B cell (primary cell): ENCODE results near the gene APIP. TPM values are rescaled to one million over a fixed set of nuclear protein-coding genes. Genes with fewer than 3 reads are reported as not detected.
"Not testable (repeated sequence)": the region's sequence is repeated elsewhere in the genome, so short reads cannot be mapped to it uniquely, and the experiment has no call there.

ENCODE experiments used
- ATAC-seq: fragments of 200-7000 bp; cut with Tn5 transposase; one replicate; pipeline ENCODE4 v1.10.0; 2021; ENCODE audit warnings: low read depth, mild to moderate bottlenecking, moderate number of reproducible peaks, moderate library complexity
- CTCF ChIA-PET: fragments of 350-600 bp; sonication (Branson Sonifier 250); formaldehyde crosslinking; loops from one replicate; lab custom pipeline; 2021; ENCODE audit warnings: antibody characterized with exemption, inconsistent platforms; lab: Charles Lee
- POLR2A ChIA-PET: fragments of 350-600 bp; sonication (Branson Sonifier 250); formaldehyde crosslinking; loops from one replicate; lab custom pipeline; 2021; ENCODE audit warnings: antibody characterized with exemption; lab: Charles Lee
- DNase-seq: peaks from one replicate; pipeline ENCODE4 v3.0.0; 2013
- H2AFZ ChIP-seq: 2 replicates; pipeline ENCODE4 v1.6.1; 2012; ENCODE audit warnings: mild to moderate bottlenecking, low read depth, low read length; ENCODE audit not compliant: insufficient read depth, poor library complexity, severe bottlenecking
- H3K27ac ChIP-seq, 2 donors: 1 replicate in 1 of 2; 2 replicates in 1 of 2; pipeline ENCODE4 v1.5.1; 2012 to 2013; ENCODE audit warnings: low read length in 2 of 2, mild to moderate bottlenecking in 2 of 2, moderate library complexity in 1 of 2
- H3K27me3 ChIP-seq, 4 experiments: fragments of 200-600 bp in 1 of 4; sonication (generic) in 1 of 4; replicated peaks in 1 of 4; 1 replicate in 2 of 4; 2 replicates in 2 of 4; pipeline versions ENCODE4 v1.6.1 to v1.7.0; 2013 to 2016; ENCODE audit warnings: low read length in 3 of 4, mild to moderate bottlenecking in 2 of 4, mixed read lengths in 1 of 4, moderate library complexity in 1 of 4; ENCODE audit not compliant: insufficient read depth in 4 of 4, control insufficient read depth in 3 of 4; ENCODE audit errors: control extremely low read depth in 1 of 4
- H3K36me3 ChIP-seq, 2 experiments: replicated peaks in 1 of 2; 1 replicate in 1 of 2; 2 replicates in 1 of 2; pipeline versions ENCODE4 v1.6.1 to v1.7.1; 2013; ENCODE audit warnings: low read length in 1 of 2; ENCODE audit not compliant: insufficient read depth in 2 of 2, control insufficient read depth in 1 of 2; ENCODE audit errors: control extremely low read depth in 1 of 2, extremely low read depth in 1 of 2
- H3K4me1 ChIP-seq, 2 donors: fragments of 200-600 bp in 1 of 2; sonication (generic) in 1 of 2; 1 replicate in 1 of 2; 2 replicates in 1 of 2; pipeline versions ENCODE4 v1.5.1 to v1.6.1; 2013 to 2017; ENCODE audit warnings: low read length in 2 of 2; ENCODE audit not compliant: control insufficient read depth in 2 of 2, insufficient read depth in 2 of 2
- H3K4me2 ChIP-seq: replicated peaks from 2 replicates; pipeline ENCODE3; 2012; ENCODE audit warnings: mild to moderate bottlenecking, low read depth, low read length; ENCODE audit not compliant: poor library complexity, severe bottlenecking
- H3K4me3 ChIP-seq, 5 experiments: fragments of 200-600 bp in 1 of 5; sonication (generic) in 1 of 5; 1 replicate in 3 of 5; 2 replicates in 2 of 5; pipeline versions ENCODE4 v1.5.1 to v1.7.0; 2011 to 2016; ENCODE audit warnings: low read length in 4 of 5, mild to moderate bottlenecking in 4 of 5, low read depth in 2 of 5, control low read depth in 1 of 5, moderate library complexity in 1 of 5; ENCODE audit not compliant: insufficient read depth in 1 of 5; ENCODE audit errors: control extremely low read depth in 1 of 5, extremely low read depth in 1 of 5
- H3K79me2 ChIP-seq: fragments of 200-600 bp; sonication (generic); one replicate; pipeline ENCODE4 v1.6.0; 2016; ENCODE audit warnings: low read length; ENCODE audit not compliant: control insufficient read depth, insufficient read depth
- H3K9ac ChIP-seq: fragments of 200-600 bp; sonication (generic); 2 replicates; pipeline ENCODE4 v1.6.1; 2017; ENCODE audit warnings: mild to moderate bottlenecking, low read length, moderate library complexity
- H3K9me3 ChIP-seq, 3 donors: one replicate each; pipeline versions ENCODE4 v1.6.1 to v1.7.1; 2013; ENCODE audit warnings: low read length in 2 of 3; ENCODE audit not compliant: control insufficient read depth in 2 of 3, insufficient read depth in 1 of 3; ENCODE audit errors: control extremely low read depth in 1 of 3
- H4K20me1 ChIP-seq: 2 replicates; pipeline ENCODE4 v1.6.0; 2012; ENCODE audit warnings: mild to moderate bottlenecking, low read length; ENCODE audit not compliant: insufficient read depth, control insufficient read depth, poor library complexity, severe bottlenecking
- H3K27ac Mint-ChIP-seq: one replicate; pipeline ENCODE4 v1.8.0; 2021; ENCODE audit warnings: mixed read lengths
- H3K27me3 Mint-ChIP-seq: one replicate; pipeline ENCODE4 v1.8.0; 2021; ENCODE audit warnings: mixed read lengths
- H3K4me1 Mint-ChIP-seq: one replicate; pipeline ENCODE4 v1.8.0; 2021; ENCODE audit warnings: mixed read lengths
- H3K4me3 Mint-ChIP-seq: one replicate; pipeline ENCODE4 v1.8.0; 2021; ENCODE audit warnings: mixed read lengths
- H3K9me3 Mint-ChIP-seq: one replicate; pipeline ENCODE4 v1.8.0; 2022; ENCODE audit warnings: mixed read lengths; ENCODE audit not compliant: insufficient read depth
- EZH2 ChIP-seq: IDR thresholded peaks from 2 replicates; pipeline ENCODE4 v1.6.1; 2012; ENCODE audit warnings: borderline replicate concordance, low read depth, mild to moderate bottlenecking, moderate library complexity, low read length; ENCODE audit not compliant: insufficient read depth, poor library complexity, severe bottlenecking
- WGBS: methylation state at CpG from one replicate; pipeline ENCODE4 v1.1.5; 2013; ENCODE audit warnings: missing lambda C conversion rate; ENCODE audit not compliant: insufficient coverage; 5-methylcytosine and 5-hydroxymethylcytosine counted together
- intact Hi-C: fragments of 100-400 bp; cut with micrococcal nuclease; formaldehyde crosslinking; loops from one replicate; pipeline ENCODE4 v1.10.0; 2022
- polyA plus RNA-seq: library from polyadenylated mRNA; depleted of rRNA; stranded (reverse); fragments of >200 nt; gene quantifications from 2 replicates; pipeline ENCODE4 v1.2.3, GENCODE V29; 2012
- total RNA-seq, 2 donors: library from RNA; stranded (reverse); fragments of 120-200 nt in 1 of 2; gene quantifications; 1 replicate in 1 of 2; 2 replicates in 1 of 2; pipeline versions ENCODE4 v1.2.3 to v1.2.4, GENCODE V29; 2013 to 2022
- TF ChIP-seq, protein P1 (sequence below): fragments of 200-600 bp; IDR thresholded peaks from one replicate; pipeline ENCODE4 v1.8.0; 2022; ENCODE audit warnings: antibody characterized with exemption, mild to moderate bottlenecking

Gene APIP
- total and polyA plus RNA-seq, 2 donors (not counting 1 experiment from before 2014, with no cell fraction given), result 6.1 to 19.4 TPM

DNA sequence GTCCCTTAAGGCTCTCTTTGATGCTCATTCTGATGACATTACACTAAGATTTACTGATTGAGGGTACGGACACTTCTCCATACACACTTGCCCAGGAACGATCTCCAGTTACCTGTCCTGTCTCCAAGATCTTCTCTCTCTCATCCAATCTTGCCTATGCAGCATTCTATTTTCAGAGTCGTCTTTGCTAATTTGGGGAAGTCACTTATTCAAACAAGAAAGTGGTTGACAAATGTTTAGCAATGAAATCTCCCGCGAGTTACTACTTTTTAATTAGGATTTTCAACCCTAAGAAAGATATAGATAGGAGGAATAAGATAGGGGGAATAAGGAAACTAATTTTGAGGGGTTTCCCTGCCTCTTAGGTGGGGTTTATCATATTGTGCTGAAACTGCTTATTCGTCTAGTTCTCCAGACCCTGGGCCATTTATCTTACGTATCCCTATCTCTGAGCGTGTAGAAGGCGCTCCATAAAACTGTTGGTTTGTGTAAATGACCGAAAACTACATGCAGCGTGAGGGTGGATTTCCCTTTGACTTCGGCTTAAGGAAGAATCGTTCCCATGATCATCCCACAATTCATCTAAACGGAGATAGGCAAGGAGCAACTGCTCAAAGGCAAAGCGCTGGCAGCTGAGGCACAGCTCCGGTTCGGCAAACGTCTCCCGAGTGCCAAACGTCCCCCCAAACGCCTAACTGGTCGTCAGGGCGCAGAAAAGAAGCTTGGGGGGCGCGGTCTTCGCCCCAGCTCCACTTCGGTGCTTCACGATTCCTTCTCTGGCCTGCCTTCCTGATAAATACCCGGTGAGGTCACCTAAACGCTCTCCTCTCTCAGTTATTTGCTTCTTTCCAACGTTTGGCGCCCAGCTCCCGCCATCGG is 804 bp downstream of the APIP start:
- POLR2A ChIA-PET, result interaction anchor here (0.9 to 1.0 kb wide), 2 partner anchors 12 to 810 kb away, joined by 3 to 4 read pairs; partner anchors contain the start of gene NAT10
- Mint-ChIP-seq H3K4me1 (peaks cover 33% of the 10 kb centered on the region), H3K4me3 (peak overlapping the region; percentile 99), H3K27ac (peak overlapping the region; percentile 97), H3K9me3 (no peaks in the 10 kb centered on the region), H3K27me3 (no peaks in the 10 kb centered on the region)
- DNase-seq (no peak), ATAC-seq (no peak)
- Histone ChIP-seq H3K36me3 (no peaks in the 10 kb centered on the region), H3K9ac (peak overlapping the region; percentile 94), H3K4me3 (peak overlapping the region; percentile 36 to 95 (median 85)), H3K9me3 (no peaks in the 10 kb centered on the region), H3K4me2 (peak overlapping the region; percentile 79), H3K27me3 (no peaks in the 10 kb centered on the region), H3K27ac (peak overlapping the region; percentile 84 to 85), H4K20me1 (peaks cover 8% of the 10 kb centered on the region), H3K4me1 (peaks cover 14 to 23% of the 10 kb centered on the region in 2 donors), H2AFZ (peak overlapping the region; percentile 95), H3K79me2 (peaks cover 52% of the 10 kb centered on the region)
- WGBS, result under 1% methylated on average over 23 of the region's 34 CpGs
- intact Hi-C loops, result loop anchor here (1.0 to 10.0 kb wide), 9 partner anchors 227 to 1878 kb away; partner anchors contain the start of genes CAPRIN1, CAT, NAT10 and TCP11L1
- TF ChIP-seq, protein P1, sequence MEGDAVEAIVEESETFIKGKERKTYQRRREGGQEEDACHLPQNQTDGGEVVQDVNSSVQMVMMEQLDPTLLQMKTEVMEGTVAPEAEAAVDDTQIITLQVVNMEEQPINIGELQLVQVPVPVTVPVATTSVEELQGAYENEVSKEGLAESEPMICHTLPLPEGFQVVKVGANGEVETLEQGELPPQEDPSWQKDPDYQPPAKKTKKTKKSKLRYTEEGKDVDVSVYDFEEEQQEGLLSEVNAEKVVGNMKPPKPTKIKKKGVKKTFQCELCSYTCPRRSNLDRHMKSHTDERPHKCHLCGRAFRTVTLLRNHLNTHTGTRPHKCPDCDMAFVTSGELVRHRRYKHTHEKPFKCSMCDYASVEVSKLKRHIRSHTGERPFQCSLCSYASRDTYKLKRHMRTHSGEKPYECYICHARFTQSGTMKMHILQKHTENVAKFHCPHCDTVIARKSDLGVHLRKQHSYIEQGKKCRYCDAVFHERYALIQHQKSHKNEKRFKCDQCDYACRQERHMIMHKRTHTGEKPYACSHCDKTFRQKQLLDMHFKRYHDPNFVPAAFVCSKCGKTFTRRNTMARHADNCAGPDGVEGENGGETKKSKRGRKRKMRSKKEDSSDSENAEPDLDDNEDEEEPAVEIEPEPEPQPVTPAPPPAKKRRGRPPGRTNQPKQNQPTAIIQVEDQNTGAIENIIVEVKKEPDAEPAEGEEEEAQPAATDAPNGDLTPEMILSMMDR, result no peak
- TF ChIP-seq EZH2, result no peak
- CTCF ChIA-PET, result interaction anchor here (0.6 to 4.0 kb wide), 6 partner anchors 10 to 329 kb away, joined by 3 to 19 read pairs (median 4); no protein-coding TSS in a partner anchor

DNA sequence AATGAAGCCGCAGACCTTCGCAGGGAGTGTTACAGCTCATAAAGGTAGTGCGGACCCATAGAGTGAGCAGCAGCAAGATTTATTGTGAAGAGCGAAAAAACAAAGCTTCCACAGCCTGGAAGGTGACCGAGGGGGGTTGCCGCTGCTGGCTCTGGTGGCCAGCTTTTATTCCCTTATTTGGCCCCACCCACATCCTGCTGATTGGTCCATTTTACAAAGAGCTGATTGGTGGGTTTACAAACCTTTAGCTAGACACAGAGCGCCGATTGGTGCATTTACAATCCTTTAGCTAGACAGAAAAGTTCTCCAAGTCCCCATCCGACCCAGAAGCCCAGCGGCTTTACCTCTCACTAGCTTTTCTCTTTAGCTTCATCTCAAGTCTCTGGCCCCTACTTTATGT is 2.6 kb downstream of the APIP start:
- peaks cover 30% of the 10 kb centered on the region for H3K4me1 Mint-ChIP-seq
- H3K9me3 ChIP-seq, H2AFZ ChIP-seq, POLR2A ChIA-PET, H3K27ac Mint-ChIP-seq, H3K4me3 Mint-ChIP-seq, H3K27me3 Mint-ChIP-seq, H3K9me3 Mint-ChIP-seq, H3K27me3 ChIP-seq, H3K4me3 ChIP-seq, H3K4me2 ChIP-seq, ATAC-seq, H3K36me3 ChIP-seq, H3K27ac ChIP-seq, DNase-seq, H3K9ac ChIP-seq: not testable (repeated sequence)
- Histone ChIP-seq H3K79me2 (peaks cover 69% of the 10 kb centered on the region), H4K20me1 (peaks cover 17% of the 10 kb centered on the region), H3K4me1 (peaks cover 18 to 23% of the 10 kb centered on the region in 2 donors)
- CTCF ChIA-PET, result interaction anchor here (0.9 to 1.6 kb wide), 3 partner anchors 11 to 474 kb away, joined by 3 to 5 read pairs (median 4); no protein-coding TSS in a partner anchor
- WGBS, result 96% methylated on average over 6 of the region's 10 CpGs
- intact Hi-C loops, result loop anchor here (10.0 kb wide), 1 partner anchor 1601 kb away; the partner anchor contains the start of gene TRAF6
